AG04450 (cell line): ENCODE data around the gene STAB2. TPM values are rescaled to one million over a fixed set of nuclear protein-coding genes. Genes with fewer than 3 reads are reported as not detected.

Experiments
- CTCF ChIA-PET: fragments of 300-600, 350-600 bp; formaldehyde crosslinking; extraction: SDS; loops from one replicate; lab custom pipeline; 2022; ENCODE audit warnings: antibody characterized with exemption, inconsistent platforms; lab: Charles Lee
- POLR2A ChIA-PET: fragments of 350-600 bp; formaldehyde crosslinking; extraction: SDS; loops from one replicate; lab custom pipeline; 2021; ENCODE audit warnings: antibody characterized with exemption, inconsistent platforms; lab: Yijun Ruan, JAX
- DNase-seq: peaks from one replicate; pipeline ENCODE4 v3.0.0-alpha.2; 2011; ENCODE audit warnings: low read depth, low spot score
- H3K27ac ChIP-seq: one replicate; pipeline ENCODE4 v1.5.1; 2012; ENCODE audit warnings: low read depth, low read length, control low read depth
- H3K27me3 ChIP-seq: one replicate; pipeline ENCODE4 v1.6.0; 2012; ENCODE audit warnings: low read length; ENCODE audit not compliant: control insufficient read depth, insufficient read depth
- H3K4me3 ChIP-seq: 2 replicates; pipeline ENCODE4 v1.5.1; 2011; ENCODE audit warnings: mild to moderate bottlenecking, low read depth, low read length, control low read depth
- H3K9me3 ChIP-seq: 2 replicates; pipeline ENCODE4 v1.5.1; 2012; ENCODE audit warnings: low read length; ENCODE audit not compliant: control insufficient read depth, insufficient read depth
- CTCF ChIP-seq: IDR thresholded peaks from 2 replicates; pipeline ENCODE4 v1.5.1; 2011; ENCODE audit warnings: low read depth, low read length, control low read depth, inconsistent platforms
- polyA minus RNA-seq: library from RNA; depleted of rRNA, polyadenylated mRNA; stranded (reverse); fragments of >200 nt; gene quantifications from 2 replicates; pipeline ENCODE4 v1.2.3, GENCODE V29; 2011; rRNA and poly(A)+ RNA removed
- polyA plus RNA-seq: library from polyadenylated mRNA; depleted of rRNA; stranded (reverse); fragments of >200 nt; gene quantifications from 2 replicates; pipeline ENCODE4 v1.2.3, GENCODE V29; 2011; rRNA removed

The STAB2 gene
- polyA plus RNA-seq (not detected in 2 replicates), polyA minus RNA-seq (not detected in 2 replicates)

GRCh38 chr12:103586791-103587370, at the start of gene STAB2:
Gene STAB2, plus strand, starts transcription at chr12:103587273. Its CDS starts 204 bp downstream, at chr12:103587477.
- no peak for TF ChIP-seq CTCF
- Histone ChIP-seq H3K27me3 (peaks cover 3% of the 10 kb centered on the region), H3K9me3 (no peaks in the 10 kb centered on the region), H3K27ac (no peak within 1 kb of the TSS), H3K4me3 (no peak within 1 kb of the TSS)
- POLR2A ChIA-PET, result no interaction called here
- CTCF ChIA-PET, result interaction anchor here (1.1 to 1.6 kb wide), 3 partner anchors 12 to 284 kb away, joined by 4 to 6 read pairs (median 4); no protein-coding TSS in a partner anchor
- no peak for DNase-seq

- DNase-seq, result no peak
- H3K4me3 ChIP-seq, result no peak overlapping the region
- ChIA-PET POLR2A (no interaction called here), CTCF (interaction anchor here (2.6 kb wide), 1 partner anchor 10 kb away, joined by 15 read pairs; no protein-coding TSS in a partner anchor)
- H3K27ac ChIP-seq, result no peak overlapping the region
- TF ChIP-seq CTCF, result no peak
- no peaks in the 10 kb centered on the region for H3K27me3 ChIP-seq
- H3K9me3 ChIP-seq, result no peaks in the 10 kb centered on the region
These were observed 48.7 kb upstream of the STAB2 start for GRCh38 chr12:103538397-103538796.

- H3K27me3 ChIP-seq, result no peaks in the 10 kb centered on the region
- H3K4me3 ChIP-seq, result no peak overlapping the region
- H3K9me3 ChIP-seq, result no peaks in the 10 kb centered on the region
- no peak for TF ChIP-seq CTCF
- no peak overlapping the region for H3K27ac ChIP-seq
- CTCF ChIA-PET, result interaction anchor here (1.4 kb wide), 1 partner anchor 8 kb away, joined by 8 read pairs; no protein-coding TSS in a partner anchor
- POLR2A ChIA-PET, result no interaction called here
- DNase-seq, result no peak
These were observed 46.8 kb upstream of the STAB2 start for GRCh38 chr12:103540319-103540718.

GRCh38 chr12:103542078-103542477, 45.0 kb upstream of the STAB2 start:
- DNase-seq, result no peak
- H3K4me3 ChIP-seq, result no peak overlapping the region
- CTCF ChIA-PET, result no interaction called here
- POLR2A ChIA-PET, result no interaction called here
- no peaks in the 10 kb centered on the region for H3K9me3 ChIP-seq
- no peaks in the 10 kb centered on the region for H3K27me3 ChIP-seq
- no peak for TF ChIP-seq CTCF
- H3K27ac ChIP-seq, result no peak overlapping the region

- no peak for TF ChIP-seq CTCF
- ChIA-PET CTCF (interaction anchor here (1.2 to 5.1 kb wide), 6 partner anchors 12 to 664 kb away, joined by 3 to 159 read pairs (median 20); partner anchors contain the start of gene C12orf42), POLR2A (no interaction called here)
- DNase-seq, result no peak
- Histone ChIP-seq H3K27me3 (peaks cover 2% of the 10 kb centered on the region), H3K9me3 (no peaks in the 10 kb centered on the region), H3K27ac (no peak overlapping the region), H3K4me3 (no peak overlapping the region)
These were observed 40.1 kb upstream of the STAB2 start for GRCh38 chr12:103546959-103547358.
